ENCODE data around the gene GRPEL1. TPM values are rescaled to one million over a fixed set of nuclear protein-coding genes. Genes with fewer than 3 reads are reported as not detected.

GRPEL1 gene
- total RNA-seq, 1 donor from 2014 or later: 21.0 TPM

GRCh38 chr4:7061815-7062214 is 6.0 kb downstream of the GRPEL1 start:
- Histone ChIP-seq H2AFZ (replicated peaks) (no peak overlapping the region), H3K4me2 (no peak overlapping the region), H3K4me3 (no peak overlapping the region), H3K36me3 (peaks cover 6% of the 10 kb centered on the region), H3K9ac (no peak overlapping the region), H3F3A (ENCODE audit: low read depth) (no peaks in the 10 kb centered on the region), H3K79me2 (ENCODE audit: low read depth) (peaks cover 33% of the 10 kb centered on the region), H4K20me1 (ENCODE audit: low read depth) (peaks cover 22% of the 10 kb centered on the region), H3K4me1 (peaks cover 4% of the 10 kb centered on the region), H3K27me3 (no peaks in the 10 kb centered on the region), H3K27ac (no peak overlapping the region), H3K9me3 (ENCODE audit: low read depth) (no peaks in the 10 kb centered on the region)
- Mint-ChIP-seq H3K9me3 (no peaks in the 10 kb centered on the region), H3K27me3 (ENCODE audit: insufficient read depth, low read depth) (peaks cover 2% of the 10 kb centered on the region), H3K4me3 (no peak overlapping the region), H3K36me3 (peaks cover 26% of the 10 kb centered on the region), H3K4me1 (peaks cover 8% of the 10 kb centered on the region), H3K27ac (no peak overlapping the region)
- TF ChIP-seq EZH2 (IDR thresholded peaks at IDR 0.05) (no peak), EZH2phosphoT487 (IDR thresholded peaks at IDR 0.05) (no peak)
- TF ChIP-seq, protein P1, sequence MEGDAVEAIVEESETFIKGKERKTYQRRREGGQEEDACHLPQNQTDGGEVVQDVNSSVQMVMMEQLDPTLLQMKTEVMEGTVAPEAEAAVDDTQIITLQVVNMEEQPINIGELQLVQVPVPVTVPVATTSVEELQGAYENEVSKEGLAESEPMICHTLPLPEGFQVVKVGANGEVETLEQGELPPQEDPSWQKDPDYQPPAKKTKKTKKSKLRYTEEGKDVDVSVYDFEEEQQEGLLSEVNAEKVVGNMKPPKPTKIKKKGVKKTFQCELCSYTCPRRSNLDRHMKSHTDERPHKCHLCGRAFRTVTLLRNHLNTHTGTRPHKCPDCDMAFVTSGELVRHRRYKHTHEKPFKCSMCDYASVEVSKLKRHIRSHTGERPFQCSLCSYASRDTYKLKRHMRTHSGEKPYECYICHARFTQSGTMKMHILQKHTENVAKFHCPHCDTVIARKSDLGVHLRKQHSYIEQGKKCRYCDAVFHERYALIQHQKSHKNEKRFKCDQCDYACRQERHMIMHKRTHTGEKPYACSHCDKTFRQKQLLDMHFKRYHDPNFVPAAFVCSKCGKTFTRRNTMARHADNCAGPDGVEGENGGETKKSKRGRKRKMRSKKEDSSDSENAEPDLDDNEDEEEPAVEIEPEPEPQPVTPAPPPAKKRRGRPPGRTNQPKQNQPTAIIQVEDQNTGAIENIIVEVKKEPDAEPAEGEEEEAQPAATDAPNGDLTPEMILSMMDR (IDR thresholded peaks at IDR 0.05): no peak
- DNase-seq (ENCODE audit: low spot score): no peak

GRCh38 chr4:7060346-7061150 is 7.3 kb downstream of the GRPEL1 start:
- Histone ChIP-seq H4K20me1 (ENCODE audit: low read depth) (peaks cover 12% of the 10 kb centered on the region), H3K79me2 (ENCODE audit: low read depth) (peaks cover 21% of the 10 kb centered on the region), H3K9ac (no peak overlapping the region), H3K4me1 (no peaks in the 10 kb centered on the region), H3K9me3 (ENCODE audit: low read depth) (no peaks in the 10 kb centered on the region), H2AFZ (replicated peaks) (no peak overlapping the region), H3K27me3 (no peaks in the 10 kb centered on the region), H3K4me2 (no peak overlapping the region), H3K4me3 (no peak overlapping the region), H3K36me3 (peaks cover 6% of the 10 kb centered on the region), H3F3A (ENCODE audit: low read depth) (no peaks in the 10 kb centered on the region), H3K27ac (no peak overlapping the region)
- Mint-ChIP-seq H3K27ac (no peak overlapping the region), H3K36me3 (peaks cover 30% of the 10 kb centered on the region), H3K27me3 (ENCODE audit: insufficient read depth, low read depth) (peaks cover 3% of the 10 kb centered on the region), H3K4me1 (peaks cover 2% of the 10 kb centered on the region), H3K9me3 (no peaks in the 10 kb centered on the region), H3K4me3 (no peak overlapping the region)
- no peak for DNase-seq (ENCODE audit: low spot score)
- TF ChIP-seq, protein P1 (IDR thresholded peaks at IDR 0.05): no peak
- TF ChIP-seq EZH2phosphoT487 (IDR thresholded peaks at IDR 0.05) (no peak), EZH2 (IDR thresholded peaks at IDR 0.05) (no peak)

DNA sequence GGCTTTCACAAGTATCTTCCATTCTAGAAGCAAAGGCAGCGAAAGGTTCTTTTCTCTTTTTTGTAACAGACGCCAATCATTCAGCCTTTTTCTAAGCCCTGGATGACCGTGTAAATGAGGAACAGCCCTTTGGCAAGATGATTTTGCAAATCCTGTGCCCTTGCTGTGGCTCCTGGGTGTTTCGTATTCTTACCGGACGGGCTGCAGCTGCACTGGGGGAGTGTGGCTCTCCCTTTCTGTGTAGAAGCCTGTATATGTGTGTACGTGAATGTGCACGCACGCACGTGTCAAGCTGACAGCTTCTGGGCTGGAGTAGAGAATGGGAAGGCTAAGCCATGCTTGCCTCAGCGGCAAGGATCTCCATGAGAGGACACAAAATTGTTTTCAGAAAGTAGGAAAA is 8.2 kb downstream of the GRPEL1 start:
- no peak overlapping the region for H3K27ac Mint-ChIP-seq
- H4K20me1 ChIP-seq (ENCODE audit: low read depth): peaks cover 8% of the 10 kb centered on the region
- peaks cover 3% of the 10 kb centered on the region for H3K27me3 Mint-ChIP-seq (ENCODE audit: insufficient read depth, low read depth)
- H3K9me3 Mint-ChIP-seq: no peaks in the 10 kb centered on the region
- H3K79me2 ChIP-seq (ENCODE audit: low read depth): peaks cover 12% of the 10 kb centered on the region
- H3K36me3 Mint-ChIP-seq: peaks cover 30% of the 10 kb centered on the region
- H3K27me3 ChIP-seq: no peaks in the 10 kb centered on the region
- no peak overlapping the region for H3K4me3 Mint-ChIP-seq
- no peak for DNase-seq (ENCODE audit: low spot score)
- no peaks in the 10 kb centered on the region for H3K9me3 ChIP-seq (ENCODE audit: low read depth)
- no peaks in the 10 kb centered on the region for H3K4me1 ChIP-seq
- TF ChIP-seq EZH2phosphoT487 (IDR thresholded peaks at IDR 0.05): no peak
- no peak for TF ChIP-seq EZH2 (IDR thresholded peaks at IDR 0.05)
- no peak overlapping the region for H3K4me3 ChIP-seq
- H3F3A ChIP-seq (ENCODE audit: low read depth): no peaks in the 10 kb centered on the region
- no peak overlapping the region for H3K27ac ChIP-seq
- H3K4me1 Mint-ChIP-seq: no peaks in the 10 kb centered on the region
- no peak overlapping the region for H3K4me2 ChIP-seq
- peaks cover 6% of the 10 kb centered on the region for H3K36me3 ChIP-seq
- H3K9ac ChIP-seq: no peak overlapping the region
- H2AFZ ChIP-seq (replicated peaks): no peak overlapping the region

GRCh38 chr4:7058792-7059191 is 9.1 kb downstream of the GRPEL1 start:
- DNase-seq (ENCODE audit: low spot score): no peak
- no peaks in the 10 kb centered on the region for H3K9me3 ChIP-seq (ENCODE audit: low read depth)
- H3K27me3 ChIP-seq: no peaks in the 10 kb centered on the region
- Mint-ChIP-seq H3K36me3 (peaks cover 33% of the 10 kb centered on the region), H3K4me3 (no peak overlapping the region), H3K4me1 (no peaks in the 10 kb centered on the region), H3K27ac (no peak overlapping the region), H3K27me3 (ENCODE audit: insufficient read depth, low read depth) (peaks cover 2% of the 10 kb centered on the region), H3K9me3 (no peaks in the 10 kb centered on the region)
- no peak overlapping the region for H3K4me3 ChIP-seq
- peaks cover 3% of the 10 kb centered on the region for H3K79me2 ChIP-seq (ENCODE audit: low read depth)
- H4K20me1 ChIP-seq (ENCODE audit: low read depth): peaks cover 10% of the 10 kb centered on the region
- no peak overlapping the region for H3K9ac ChIP-seq
- no peak overlapping the region for H3K4me2 ChIP-seq
- H3K4me1 ChIP-seq: no peaks in the 10 kb centered on the region
- no peaks in the 10 kb centered on the region for H3F3A ChIP-seq (ENCODE audit: low read depth)
- peaks cover 6% of the 10 kb centered on the region for H3K36me3 ChIP-seq
- no peak overlapping the region for H2AFZ ChIP-seq (replicated peaks)
- TF ChIP-seq EZH2phosphoT487 (IDR thresholded peaks at IDR 0.05) (no peak), EZH2 (IDR thresholded peaks at IDR 0.05) (no peak)
- TF ChIP-seq, protein P1 (IDR thresholded peaks at IDR 0.05): no peak
- no peak overlapping the region for H3K27ac ChIP-seq
